SIG-M5 treated with dmso at 0.1 percent for 504 hours (cell line): ENCODE data around the gene ARF3.
"Not testable (repeated sequence)": the region's sequence is repeated elsewhere in the genome, so short reads cannot be mapped to it uniquely, and the experiment has no call there.

Experiments used
- DNase-seq: peaks from one replicate; lab custom pipeline; 2025; ENCODE audit not compliant: unreplicated experiment; lab: John Stamatoyannopoulos, UW

Gene ARF3

GRCh38 chr12:48932878-48933277 lies 24.4 kb downstream of the ARF3 start:
- no peak for DNase-seq

- no peak for DNase-seq
Measured at GRCh38 chr12:48930475-48930874, 26.8 kb downstream of the ARF3 start.

- DNase-seq = no peak
Measured at GRCh38 chr12:48929551-48929950, 27.7 kb downstream of the ARF3 start.

GRCh38 chr12:48927261-48927660 lies 30.0 kb downstream of the ARF3 start:
- no peak for DNase-seq

- DNase-seq = peak; percentile 31
Measured at GRCh38 chr12:48925304-48926011, 31.8 kb downstream of the ARF3 start, which contains the start of gene FKBP11. Gene FKBP11, minus strand, starts transcription at chr12:48925492. Its CDS starts 64 bp downstream, at chr12:48925428.

- peak; percentile 50 for DNase-seq
Measured at GRCh38 chr12:48924617-48925303, 32.5 kb downstream of the ARF3 start.

- no peak for DNase-seq
Measured at GRCh38 chr12:48923117-48923516, 34.2 kb downstream of the ARF3 start.

GRCh38 chr12:48917857-48918537 lies 39.3 kb downstream of the ARF3 start:
- no peak for DNase-seq

GRCh38 chr12:48910196-48910595 lies 47.1 kb downstream of the ARF3 start:
- DNase-seq = no peak

- not testable (repeated sequence) for DNase-seq
Measured at GRCh38 chr12:48909698-48910097, 47.6 kb downstream of the ARF3 start.

- no peak for DNase-seq
Measured at GRCh38 chr12:48907245-48907644, 50.0 kb downstream of the ARF3 start.

GRCh38 chr12:48903982-48904411 lies 53.3 kb downstream of the ARF3 start:
- peak; percentile 84 for DNase-seq

- no peak for DNase-seq
Measured at GRCh38 chr12:48903363-48903981, 53.8 kb downstream of the ARF3 start.

- DNase-seq = no peak
Measured at GRCh38 chr12:48901278-48901677, 56.0 kb downstream of the ARF3 start.

- no peak for DNase-seq
Measured at GRCh38 chr12:48899651-48900050, 57.6 kb downstream of the ARF3 start.

- no peak for DNase-seq
Measured at GRCh38 chr12:48894271-48894670, 63.0 kb downstream of the ARF3 start.

- peak; percentile 64 for DNase-seq
Measured at GRCh38 chr12:48890657-48891418, 66.4 kb downstream of the ARF3 start.

- no peak for DNase-seq
Measured at GRCh38 chr12:48889679-48890078, 67.6 kb downstream of the ARF3 start.
